B cell (primary cell): ENCODE measurements around the gene RIPOR3. TPM values are rescaled to one million over a fixed set of nuclear protein-coding genes. Genes with fewer than 3 reads are reported as not detected.

Experiments
- ATAC-seq: fragments of 200-7000 bp; cut with Tn5 transposase; one replicate; pipeline ENCODE4 v1.10.0; 2021; ENCODE audit warnings: low read depth, mild to moderate bottlenecking, moderate number of reproducible peaks, moderate library complexity
- CTCF ChIA-PET: fragments of 350-600 bp; sonication (Branson Sonifier 250); formaldehyde crosslinking; loops from one replicate; lab custom pipeline; 2021; ENCODE audit warnings: antibody characterized with exemption, inconsistent platforms; lab: Charles Lee
- POLR2A ChIA-PET: fragments of 350-600 bp; sonication (Branson Sonifier 250); formaldehyde crosslinking; loops from one replicate; lab custom pipeline; 2021; ENCODE audit warnings: antibody characterized with exemption; lab: Charles Lee
- DNase-seq: peaks from one replicate; pipeline ENCODE4 v3.0.0; 2013
- H2AFZ ChIP-seq: 2 replicates; pipeline ENCODE4 v1.6.1; 2012; ENCODE audit warnings: mild to moderate bottlenecking, low read depth, low read length; ENCODE audit not compliant: insufficient read depth, poor library complexity, severe bottlenecking
- H3K27ac ChIP-seq, 2 donors: 1 replicate in 1 of 2; 2 replicates in 1 of 2; pipeline ENCODE4 v1.5.1; 2012 to 2013; ENCODE audit warnings: low read length in 2 of 2, mild to moderate bottlenecking in 2 of 2, moderate library complexity in 1 of 2
- H3K27me3 ChIP-seq, 4 experiments: fragments of 200-600 bp in 1 of 4; sonication (generic) in 1 of 4; replicated peaks in 1 of 4; 1 replicate in 2 of 4; 2 replicates in 2 of 4; pipeline versions ENCODE4 v1.6.1 to v1.7.0; 2013 to 2016; ENCODE audit warnings: low read length in 3 of 4, mild to moderate bottlenecking in 2 of 4, mixed read lengths in 1 of 4, moderate library complexity in 1 of 4; ENCODE audit not compliant: insufficient read depth in 4 of 4, control insufficient read depth in 3 of 4; ENCODE audit errors: control extremely low read depth in 1 of 4
- H3K36me3 ChIP-seq, 2 experiments: replicated peaks in 1 of 2; 1 replicate in 1 of 2; 2 replicates in 1 of 2; pipeline versions ENCODE4 v1.6.1 to v1.7.1; 2013; ENCODE audit warnings: low read length in 1 of 2; ENCODE audit not compliant: insufficient read depth in 2 of 2, control insufficient read depth in 1 of 2; ENCODE audit errors: control extremely low read depth in 1 of 2, extremely low read depth in 1 of 2
- H3K4me1 ChIP-seq, 2 donors: fragments of 200-600 bp in 1 of 2; sonication (generic) in 1 of 2; 1 replicate in 1 of 2; 2 replicates in 1 of 2; pipeline versions ENCODE4 v1.5.1 to v1.6.1; 2013 to 2017; ENCODE audit warnings: low read length in 2 of 2; ENCODE audit not compliant: control insufficient read depth in 2 of 2, insufficient read depth in 2 of 2
- H3K4me2 ChIP-seq: replicated peaks from 2 replicates; pipeline ENCODE3; 2012; ENCODE audit warnings: mild to moderate bottlenecking, low read depth, low read length; ENCODE audit not compliant: poor library complexity, severe bottlenecking
- H3K4me3 ChIP-seq, 5 experiments: fragments of 200-600 bp in 1 of 5; sonication (generic) in 1 of 5; 1 replicate in 3 of 5; 2 replicates in 2 of 5; pipeline versions ENCODE4 v1.5.1 to v1.7.0; 2011 to 2016; ENCODE audit warnings: low read length in 4 of 5, mild to moderate bottlenecking in 4 of 5, low read depth in 2 of 5, control low read depth in 1 of 5, moderate library complexity in 1 of 5; ENCODE audit not compliant: insufficient read depth in 1 of 5; ENCODE audit errors: control extremely low read depth in 1 of 5, extremely low read depth in 1 of 5
- H3K79me2 ChIP-seq: fragments of 200-600 bp; sonication (generic); one replicate; pipeline ENCODE4 v1.6.0; 2016; ENCODE audit warnings: low read length; ENCODE audit not compliant: control insufficient read depth, insufficient read depth
- H3K9ac ChIP-seq: fragments of 200-600 bp; sonication (generic); 2 replicates; pipeline ENCODE4 v1.6.1; 2017; ENCODE audit warnings: mild to moderate bottlenecking, low read length, moderate library complexity
- H3K9me3 ChIP-seq, 3 donors: one replicate each; pipeline versions ENCODE4 v1.6.1 to v1.7.1; 2013; ENCODE audit warnings: low read length in 2 of 3; ENCODE audit not compliant: control insufficient read depth in 2 of 3, insufficient read depth in 1 of 3; ENCODE audit errors: control extremely low read depth in 1 of 3
- H4K20me1 ChIP-seq: 2 replicates; pipeline ENCODE4 v1.6.0; 2012; ENCODE audit warnings: mild to moderate bottlenecking, low read length; ENCODE audit not compliant: insufficient read depth, control insufficient read depth, poor library complexity, severe bottlenecking
- H3K27ac Mint-ChIP-seq: one replicate; pipeline ENCODE4 v1.8.0; 2021; ENCODE audit warnings: mixed read lengths
- H3K27me3 Mint-ChIP-seq: one replicate; pipeline ENCODE4 v1.8.0; 2021; ENCODE audit warnings: mixed read lengths
- H3K4me1 Mint-ChIP-seq: one replicate; pipeline ENCODE4 v1.8.0; 2021; ENCODE audit warnings: mixed read lengths
- H3K4me3 Mint-ChIP-seq: one replicate; pipeline ENCODE4 v1.8.0; 2021; ENCODE audit warnings: mixed read lengths
- H3K9me3 Mint-ChIP-seq: one replicate; pipeline ENCODE4 v1.8.0; 2022; ENCODE audit warnings: mixed read lengths; ENCODE audit not compliant: insufficient read depth
- CTCF ChIP-seq: fragments of 200-600 bp; IDR thresholded peaks from one replicate; pipeline ENCODE4 v1.8.0; 2022; ENCODE audit warnings: antibody characterized with exemption, mild to moderate bottlenecking
- EZH2 ChIP-seq: IDR thresholded peaks from 2 replicates; pipeline ENCODE4 v1.6.1; 2012; ENCODE audit warnings: borderline replicate concordance, low read depth, mild to moderate bottlenecking, moderate library complexity, low read length; ENCODE audit not compliant: insufficient read depth, poor library complexity, severe bottlenecking
- WGBS: methylation state at CpG from one replicate; pipeline ENCODE4 v1.1.5; 2013; ENCODE audit warnings: missing lambda C conversion rate; ENCODE audit not compliant: insufficient coverage; 5-methylcytosine and 5-hydroxymethylcytosine counted together
- intact Hi-C: fragments of 100-400 bp; cut with micrococcal nuclease; formaldehyde crosslinking; loops from one replicate; pipeline ENCODE4 v1.10.0; 2022
- polyA plus RNA-seq: library from polyadenylated mRNA; depleted of rRNA; stranded (reverse); fragments of >200 nt; gene quantifications from 2 replicates; pipeline ENCODE4 v1.2.3, GENCODE V29; 2012
- total RNA-seq, 2 donors: library from RNA; stranded (reverse); fragments of 120-200 nt in 1 of 2; gene quantifications; 1 replicate in 1 of 2; 2 replicates in 1 of 2; pipeline versions ENCODE4 v1.2.3 to v1.2.4, GENCODE V29; 2013 to 2022

RIPOR3 gene
- total and polyA plus RNA-seq, 2 donors (not counting 1 experiment from before 2014, with no cell fraction given): 0.09 to 0.27 TPM

- ChIA-PET POLR2A (no interaction called here), CTCF (no interaction called here)
- Mint-ChIP-seq H3K4me1 (no peaks in the 10 kb centered on the region), H3K9me3 (no peaks in the 10 kb centered on the region), H3K27me3 (peaks cover 12% of the 10 kb centered on the region), H3K27ac (no peak overlapping the region), H3K4me3 (no peak overlapping the region)
- TF ChIP-seq EZH2 (no peak), CTCF (no peak)
- ATAC-seq: no peak
- Histone ChIP-seq H2AFZ (no peak overlapping the region), H3K4me1 (no peaks in the 10 kb centered on the region), H3K9ac (no peak overlapping the region), H3K4me3 (no peak overlapping the region), H3K27ac (no peak overlapping the region), H3K79me2 (no peaks in the 10 kb centered on the region), H4K20me1 (no peaks in the 10 kb centered on the region), H3K27me3 (no peaks in the 10 kb centered on the region), H3K36me3 (no peaks in the 10 kb centered on the region), H3K4me2 (no peak overlapping the region), H3K9me3 (no peaks in the 10 kb centered on the region)
- no peak for DNase-seq
- WGBS: 84% methylated on average over 15 of the region's 19 CpGs
- intact Hi-C loops: no loop called here
Observed at GRCh38 chr20:50673466-50674137, 17.7 kb downstream of the RIPOR3 start.

- no peak for TF ChIP-seq CTCF
- Histone ChIP-seq H3K36me3 (no peaks in the 10 kb centered on the region), H3K4me2 (no peak overlapping the region), H3K27me3 (no peaks in the 10 kb centered on the region), H4K20me1 (no peaks in the 10 kb centered on the region), H3K9me3 (no peaks in the 10 kb centered on the region), H3K79me2 (no peaks in the 10 kb centered on the region), H3K9ac (no peak overlapping the region), H2AFZ (no peak overlapping the region), H3K4me3 (no peak overlapping the region), H3K27ac (no peak overlapping the region), H3K4me1 (no peaks in the 10 kb centered on the region)
- H3K4me3 Mint-ChIP-seq: no peak overlapping the region
- intact Hi-C loops: no loop called here
- H3K9me3 Mint-ChIP-seq: no peaks in the 10 kb centered on the region
- H3K27me3 Mint-ChIP-seq: peaks cover 15% of the 10 kb centered on the region
- CTCF ChIA-PET: no interaction called here
- no peak for DNase-seq
- no peak for ATAC-seq
- POLR2A ChIA-PET: interaction anchor here (0.6 kb wide), 1 partner anchor 42 kb away, joined by 3 read pairs; no protein-coding TSS in a partner anchor
- no peak overlapping the region for H3K27ac Mint-ChIP-seq
- no peaks in the 10 kb centered on the region for H3K4me1 Mint-ChIP-seq
- 94% methylated on average over 6 of the region's 7 CpGs for WGBS
Observed at GRCh38 chr20:50673146-50673465, 18.2 kb downstream of the RIPOR3 start.
